AG04449 (cell line): ENCODE results near the gene CAMK2N1.
"Not testable (repeated sequence)": the region's sequence is repeated elsewhere in the genome, so short reads cannot be mapped to it uniquely, and the experiment has no call there.

Experiments used
- CTCF ChIA-PET: fragments of 350-600 bp; formaldehyde crosslinking; extraction: SDS; loops from one replicate; lab custom pipeline; 2021; ENCODE audit warnings: antibody characterized with exemption; lab: Yijun Ruan, JAX
- POLR2A ChIA-PET: fragments of 400-600, 350-600 bp; formaldehyde crosslinking; extraction: SDS; loops from one replicate; lab custom pipeline; 2020; ENCODE audit warnings: antibody characterized with exemption, inconsistent platforms; lab: Yijun Ruan, JAX
- DNase-seq: peaks from one replicate; pipeline ENCODE4 v3.0.0-alpha.2; 2010; ENCODE audit warnings: low read depth, low spot score
- H3K4me3 ChIP-seq: 2 replicates; pipeline ENCODE4 v1.5.1; 2011; ENCODE audit warnings: low read depth, mild to moderate bottlenecking, control low read depth, low read length
- TF ChIP-seq, protein P1 (sequence below): IDR thresholded peaks from one replicate; pipeline ENCODE4 v1.5.1; 2011; ENCODE audit warnings: mild to moderate bottlenecking, moderate library complexity, low read length, control low read depth, inconsistent platforms; ENCODE audit not compliant: insufficient read depth; ENCODE audit errors: missing control alignments

Gene CAMK2N1

DNA sequence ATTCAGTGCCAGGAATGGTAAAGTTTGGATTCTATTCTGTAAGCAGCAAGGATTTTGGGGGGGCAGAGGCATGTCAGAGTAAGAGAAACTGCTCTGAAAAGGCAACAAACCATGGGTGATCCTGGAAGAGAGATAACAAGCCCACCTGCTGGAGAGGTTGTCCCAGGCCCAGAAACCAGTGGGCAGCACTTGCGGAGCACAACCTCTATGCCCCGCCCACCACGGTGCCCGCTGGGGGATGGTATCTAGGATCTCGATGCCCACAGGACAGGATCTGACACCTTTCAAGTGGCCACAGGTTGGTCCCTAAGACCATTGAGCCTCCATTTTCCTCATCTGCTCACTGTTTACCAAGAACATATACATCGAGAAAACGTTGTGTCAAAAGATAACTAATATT is 42.2 kb upstream of the CAMK2N1 start:
- CTCF ChIA-PET, result interaction anchor here (1.9 to 9.0 kb wide), 2 partner anchors 47 to 108 kb away, joined by 6 to 323 read pairs; partner anchors contain the start of gene PINK1
- no peak for DNase-seq
- no peak overlapping the region for H3K4me3 ChIP-seq
- POLR2A ChIA-PET, result no interaction called here
- TF ChIP-seq, protein P1, sequence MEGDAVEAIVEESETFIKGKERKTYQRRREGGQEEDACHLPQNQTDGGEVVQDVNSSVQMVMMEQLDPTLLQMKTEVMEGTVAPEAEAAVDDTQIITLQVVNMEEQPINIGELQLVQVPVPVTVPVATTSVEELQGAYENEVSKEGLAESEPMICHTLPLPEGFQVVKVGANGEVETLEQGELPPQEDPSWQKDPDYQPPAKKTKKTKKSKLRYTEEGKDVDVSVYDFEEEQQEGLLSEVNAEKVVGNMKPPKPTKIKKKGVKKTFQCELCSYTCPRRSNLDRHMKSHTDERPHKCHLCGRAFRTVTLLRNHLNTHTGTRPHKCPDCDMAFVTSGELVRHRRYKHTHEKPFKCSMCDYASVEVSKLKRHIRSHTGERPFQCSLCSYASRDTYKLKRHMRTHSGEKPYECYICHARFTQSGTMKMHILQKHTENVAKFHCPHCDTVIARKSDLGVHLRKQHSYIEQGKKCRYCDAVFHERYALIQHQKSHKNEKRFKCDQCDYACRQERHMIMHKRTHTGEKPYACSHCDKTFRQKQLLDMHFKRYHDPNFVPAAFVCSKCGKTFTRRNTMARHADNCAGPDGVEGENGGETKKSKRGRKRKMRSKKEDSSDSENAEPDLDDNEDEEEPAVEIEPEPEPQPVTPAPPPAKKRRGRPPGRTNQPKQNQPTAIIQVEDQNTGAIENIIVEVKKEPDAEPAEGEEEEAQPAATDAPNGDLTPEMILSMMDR, result no peak

GRCh38 chr1:20526267-20526666 is 40.3 kb upstream of the CAMK2N1 start:
- no peak overlapping the region for H3K4me3 ChIP-seq
- ChIA-PET CTCF (interaction anchor here (1.0 to 9.0 kb wide), 6 partner anchors 12 to 122 kb away, joined by 3 to 323 read pairs (median 4); partner anchors contain the start of gene PINK1), POLR2A (no interaction called here)
- DNase-seq, result no peak
- TF ChIP-seq, protein P1, result no peak

DNA sequence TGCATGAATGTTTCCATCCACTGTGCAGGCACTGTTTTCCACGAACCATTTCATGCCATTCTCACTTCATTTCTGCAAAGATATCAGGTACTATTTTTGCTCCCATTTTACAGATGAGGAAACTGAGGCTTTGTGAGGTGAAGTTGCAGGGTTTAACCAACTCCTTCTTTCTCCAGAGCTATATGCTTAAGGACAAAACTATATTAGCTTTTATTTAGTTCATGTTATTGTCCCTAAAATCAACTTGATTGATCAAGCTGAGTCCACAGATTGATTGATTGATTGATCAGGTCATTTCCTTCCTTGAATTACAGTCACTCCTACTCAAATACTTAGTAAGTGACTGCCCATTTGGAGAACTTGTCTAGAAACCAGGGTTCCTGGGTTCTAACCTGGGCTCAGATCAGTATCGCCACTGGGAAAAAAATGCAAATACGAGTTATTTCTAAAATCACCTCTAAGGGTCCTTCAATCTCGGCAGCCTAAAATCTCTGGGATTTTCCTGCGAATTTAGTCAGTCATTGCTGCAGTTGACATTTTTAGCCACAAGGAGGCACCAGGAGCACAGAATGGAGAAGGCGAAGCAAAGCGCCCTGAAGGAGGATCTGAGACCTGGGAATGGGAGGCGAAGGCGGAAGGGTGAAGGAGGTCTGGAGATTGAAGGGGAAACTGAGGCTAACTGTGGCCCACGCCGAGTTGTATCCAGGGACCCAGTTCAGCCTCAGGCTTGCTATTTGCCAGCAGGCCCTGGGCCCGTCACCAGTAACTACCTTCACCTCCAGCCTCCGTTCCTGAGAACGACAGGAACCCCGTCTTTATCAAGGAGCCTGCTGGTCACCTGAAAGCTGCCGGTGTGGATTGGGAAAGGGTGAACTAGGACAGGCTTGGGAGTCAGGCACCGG is 36.2 kb upstream of the CAMK2N1 start:
- peak; percentile 10 for DNase-seq
- CTCF ChIA-PET, result interaction anchor here (0.6 to 9.0 kb wide), 26 partner anchors 9 to 846 kb away, joined by 3 to 323 read pairs (median 4); partner anchors contain the start of genes DDOST and PINK1
- TF ChIP-seq, protein P1, result peak; percentile 76
- POLR2A ChIA-PET, result interaction anchor here (0.6 kb wide), 1 partner anchor 113 kb away, joined by 3 read pairs; no protein-coding TSS in a partner anchor
- H3K4me3 ChIP-seq, result 0 out of 2 replicates have a peak overlapping the region, but pooled peaks have one; percentile 18

DNA sequence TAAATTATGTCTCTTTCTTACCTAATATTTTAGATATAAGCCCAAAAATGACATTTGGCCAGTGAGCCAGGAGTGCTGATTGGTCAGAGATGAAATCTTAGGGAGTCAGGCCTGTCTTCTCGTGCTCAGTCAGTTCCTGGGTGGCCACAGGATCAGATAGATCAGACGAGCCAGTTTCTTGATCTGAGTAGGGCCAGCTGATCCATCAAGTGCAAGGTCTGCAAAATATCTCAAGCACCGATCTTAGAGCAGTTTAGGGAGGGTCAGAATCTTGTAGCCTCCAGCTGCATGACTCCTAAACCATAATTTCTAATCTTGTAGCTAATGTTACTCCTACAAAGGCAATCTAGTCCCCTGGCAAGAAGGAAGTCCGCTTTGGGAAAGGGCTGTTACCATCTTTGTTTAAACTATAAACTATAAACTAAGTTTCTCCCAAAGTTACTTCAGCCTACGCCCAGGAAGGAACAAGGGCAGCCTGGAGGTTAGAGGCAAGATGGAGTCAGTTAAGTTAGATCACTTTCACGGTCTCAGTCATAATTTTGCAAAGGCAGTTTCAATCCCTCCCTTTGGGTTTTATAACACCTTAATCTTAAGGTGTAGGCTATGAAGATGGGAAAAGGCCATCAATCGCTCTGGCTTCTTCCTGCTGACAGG is 33.7 kb upstream of the CAMK2N1 start:
- H3K4me3 ChIP-seq, DNase-seq, POLR2A ChIA-PET: not testable (repeated sequence)
- CTCF ChIA-PET, result interaction anchor here (1.1 to 9.0 kb wide), 2 partner anchors 8 to 117 kb away, joined by 4 to 323 read pairs; partner anchors contain the start of gene PINK1

DNA sequence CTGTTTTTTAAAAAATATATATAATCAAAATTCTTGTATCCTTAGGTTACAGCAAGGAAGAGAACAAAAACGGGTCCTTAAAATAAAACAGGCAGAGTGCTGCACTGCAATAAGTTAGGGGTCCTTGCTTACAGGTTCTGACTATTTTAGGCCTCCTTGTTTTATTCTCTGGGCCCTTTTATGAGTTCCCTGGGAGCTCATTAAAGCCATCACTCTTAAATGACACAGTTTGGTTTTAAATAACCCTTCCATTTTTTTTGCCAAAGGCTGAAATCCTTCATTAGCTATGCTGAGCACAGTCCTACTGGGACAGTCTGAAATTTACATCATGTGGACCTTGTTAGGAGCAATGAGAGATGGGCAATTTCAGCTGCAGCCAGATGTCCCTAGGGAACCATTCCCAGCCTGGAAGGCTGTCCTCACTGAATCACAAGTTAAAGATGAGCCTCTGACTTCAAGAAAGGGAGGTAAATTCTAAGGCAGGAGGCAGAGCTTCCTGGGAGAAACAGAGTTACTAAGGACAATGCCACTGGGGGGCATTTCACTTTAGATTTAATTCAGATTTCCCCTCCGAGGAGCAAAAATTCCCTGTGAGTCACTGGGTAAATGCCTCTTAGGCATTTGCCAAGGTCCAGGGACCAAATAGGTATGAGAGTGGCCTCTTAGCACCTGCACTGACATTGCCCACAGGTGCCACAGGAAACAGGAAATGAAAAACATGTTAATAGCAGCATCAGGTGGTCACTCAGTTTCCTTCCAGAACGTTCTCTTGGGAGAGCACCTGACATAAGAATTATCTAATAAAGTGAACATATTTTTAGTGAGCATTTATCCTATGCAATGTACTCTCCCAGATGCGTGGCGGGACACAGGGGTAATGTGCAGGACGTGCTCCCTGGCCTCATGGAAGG is 25.8 kb upstream of the CAMK2N1 start:
- no peak overlapping the region for H3K4me3 ChIP-seq
- TF ChIP-seq, protein P1, result no peak
- CTCF ChIA-PET, result interaction anchor here (0.8 to 1.5 kb wide), 5 partner anchors 9 to 130 kb away, joined by 4 to 9 read pairs (median 4); no protein-coding TSS in a partner anchor
- DNase-seq, result peak; percentile 9
- POLR2A ChIA-PET, result no interaction called here

DNA sequence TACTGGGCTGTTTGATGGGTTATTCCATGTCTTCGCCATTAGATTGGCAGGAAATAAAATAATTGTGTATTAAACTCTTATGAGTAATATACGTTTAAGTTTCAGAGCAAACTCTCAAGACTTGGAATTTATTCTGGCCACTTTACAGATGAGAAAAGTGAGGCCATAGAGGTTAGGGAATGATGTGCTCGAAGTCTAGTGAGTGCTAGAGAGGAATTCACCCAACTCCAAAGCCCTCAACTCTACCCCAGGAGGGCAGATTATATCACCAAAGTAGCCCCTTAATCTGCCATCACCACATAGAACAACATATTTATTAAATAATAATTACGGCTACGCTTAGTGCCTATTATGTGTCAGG is 22.4 kb upstream of the CAMK2N1 start:
- H3K4me3 ChIP-seq, result peak overlapping the region; percentile 98
- DNase-seq, result no peak
- POLR2A ChIA-PET, result interaction anchor here (0.5 kb wide), 2 partner anchors 10 to 1290 kb away, joined by 3 to 4 read pairs; no protein-coding TSS in a partner anchor
- TF ChIP-seq, protein P1, result no peak
- CTCF ChIA-PET, result interaction anchor here (0.8 to 5.5 kb wide), 4 partner anchors 9 to 43 kb away, joined by 3 to 36 read pairs (median 4); no protein-coding TSS in a partner anchor
